Left lobe of liver (tissue), 2 donors: ENCODE measurements around the gene TAGLN. TPM values are rescaled to one million over a fixed set of nuclear protein-coding genes. Genes with fewer than 3 reads are reported as not detected.
A peak's percentile ranks its signal among the peaks of the same experiment; 100 is the strongest.

ENCODE experiments used
- ATAC-seq: fragments of 200-7000 bp; cut with Tn5 transposase; one replicate; pipeline ENCODE4 v1.9.1; 2020; ENCODE audit warnings: mild to moderate bottlenecking, moderate library complexity
- DNase-seq: peaks from one replicate; pipeline ENCODE4 v3.0.0-alpha.2; 2020; ENCODE audit warnings: low spot score
- total RNA-seq: library from RNA; stranded (reverse); gene quantifications from one replicate; pipeline ENCODE4 v1.2.1, GENCODE V29; 2021
- donor health status: DM: no; HTN: no; CAD: no; lungs with moderate emphysema.
- donor health status: DM: no; HTN: yes; CAD: no.

Gene TAGLN
- total RNA-seq, 1 donor from 2014 or later, result 67.3 TPM

DNA sequence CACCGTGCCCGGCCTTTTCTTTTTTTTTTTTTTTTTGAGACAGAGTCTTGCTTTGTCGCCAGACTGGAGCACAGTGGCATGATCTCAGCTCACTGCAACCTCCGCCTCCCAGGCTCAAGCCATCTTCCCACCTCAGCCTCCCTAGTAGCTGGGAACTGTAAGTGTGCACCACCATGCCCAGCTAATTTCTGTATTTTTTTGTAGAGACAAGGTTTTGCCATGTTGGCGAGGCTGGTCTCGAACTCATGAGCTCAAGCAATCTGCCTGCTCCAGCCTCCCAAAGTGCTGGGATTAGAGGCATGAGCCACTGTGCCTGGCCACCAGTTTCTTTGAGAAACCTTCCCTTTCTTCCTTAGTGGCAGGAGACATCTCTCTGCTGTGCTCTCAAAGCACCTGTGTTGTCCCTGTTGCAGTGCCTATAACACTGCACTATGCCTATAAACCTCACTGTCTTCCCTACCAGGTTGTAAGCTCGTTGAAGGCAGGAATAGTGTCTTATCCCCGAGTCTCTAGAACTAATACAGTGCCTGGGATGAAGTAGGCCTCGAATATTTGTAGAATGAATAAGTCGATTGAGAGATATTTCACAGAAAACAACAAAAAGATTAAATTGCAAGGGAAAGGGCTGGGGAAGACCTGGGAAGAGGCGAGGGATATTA, 13.7 kb downstream of the TAGLN start:
- no peak for DNase-seq
- ATAC-seq, result no peak

DNA sequence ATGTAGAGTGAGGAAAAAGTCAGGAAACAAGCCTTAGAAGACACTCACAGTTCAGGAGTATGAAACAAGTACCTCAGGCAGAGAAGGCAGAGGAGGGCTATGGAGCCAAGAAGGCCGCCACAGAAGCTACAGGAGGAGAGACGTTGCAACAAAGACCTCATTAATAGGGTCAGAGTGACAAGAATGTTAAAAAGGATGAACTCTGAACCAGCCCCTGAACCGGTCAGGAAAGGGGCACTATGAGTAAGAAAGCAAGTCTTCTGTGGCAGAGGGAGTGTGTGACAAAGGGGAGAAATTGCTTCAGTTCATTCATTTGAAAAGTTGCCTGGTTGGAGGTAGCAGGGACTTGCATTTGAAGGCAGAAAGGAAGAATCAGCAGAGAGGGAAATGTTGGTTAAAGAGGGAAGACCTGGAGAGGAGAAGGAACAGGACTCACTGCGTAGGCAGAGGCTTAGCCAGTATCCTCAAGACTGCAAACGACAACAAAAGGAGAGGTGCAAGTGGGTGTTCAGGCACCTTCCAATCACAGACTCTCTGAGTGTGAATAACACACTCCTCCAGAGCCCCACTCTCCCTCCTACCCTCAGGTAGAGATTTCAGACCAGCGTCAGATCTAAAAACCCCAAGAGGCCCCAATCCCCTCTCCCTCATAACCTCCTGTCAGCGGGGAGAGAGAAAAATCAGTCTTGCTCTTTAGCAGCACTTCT, 15.4 kb downstream of the TAGLN start:
- DNase-seq, result no peak

DNA sequence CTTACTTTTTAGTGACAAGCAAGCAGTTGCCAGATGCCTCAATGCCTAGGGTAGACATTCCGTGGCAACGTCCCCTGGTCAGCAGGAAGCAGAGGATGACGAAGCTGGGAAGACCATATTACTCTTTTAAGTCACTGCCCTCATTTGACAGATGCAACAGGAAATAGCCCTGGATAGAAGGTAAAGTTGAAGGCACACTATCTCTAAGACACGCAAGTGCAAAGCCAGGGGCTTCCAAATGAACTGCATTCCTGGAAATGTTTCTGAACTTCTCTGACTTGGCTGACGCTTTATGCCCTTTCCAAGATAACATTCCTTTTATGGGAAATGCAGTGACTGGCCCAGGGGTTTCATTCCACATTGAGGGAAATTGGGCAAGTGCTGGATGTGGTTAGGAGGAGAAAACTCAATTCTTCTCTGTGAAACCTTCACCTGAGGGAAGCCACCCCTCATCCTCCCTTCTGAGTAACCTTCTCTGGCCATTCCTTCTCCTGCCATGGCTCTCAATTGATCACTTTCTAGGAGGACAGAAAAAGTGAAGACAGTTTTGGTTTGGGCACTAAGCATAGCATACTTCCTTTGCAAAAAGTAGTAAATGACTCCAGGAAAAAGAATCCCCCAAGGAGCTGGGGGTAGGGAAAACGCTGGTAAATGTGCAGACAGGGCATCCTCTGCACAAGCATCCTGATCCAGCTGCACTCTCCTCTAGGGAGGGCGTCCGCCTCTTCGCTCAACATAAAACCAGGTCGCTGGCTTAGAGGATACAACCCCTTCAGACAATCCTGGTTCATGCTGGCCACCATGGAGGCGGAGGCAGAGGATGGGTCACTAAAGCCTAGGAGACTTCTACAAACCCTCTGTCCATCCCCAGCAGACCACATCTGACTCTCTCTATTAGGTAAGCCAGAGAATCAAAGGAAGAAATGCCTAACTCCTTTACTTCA, 18.2 kb downstream of the TAGLN start:
- DNase-seq (no peak), ATAC-seq (peak; percentile 18)

More for the DNA sequence above, 15.4 kb downstream of the TAGLN start:
- no peak for ATAC-seq

DNA sequence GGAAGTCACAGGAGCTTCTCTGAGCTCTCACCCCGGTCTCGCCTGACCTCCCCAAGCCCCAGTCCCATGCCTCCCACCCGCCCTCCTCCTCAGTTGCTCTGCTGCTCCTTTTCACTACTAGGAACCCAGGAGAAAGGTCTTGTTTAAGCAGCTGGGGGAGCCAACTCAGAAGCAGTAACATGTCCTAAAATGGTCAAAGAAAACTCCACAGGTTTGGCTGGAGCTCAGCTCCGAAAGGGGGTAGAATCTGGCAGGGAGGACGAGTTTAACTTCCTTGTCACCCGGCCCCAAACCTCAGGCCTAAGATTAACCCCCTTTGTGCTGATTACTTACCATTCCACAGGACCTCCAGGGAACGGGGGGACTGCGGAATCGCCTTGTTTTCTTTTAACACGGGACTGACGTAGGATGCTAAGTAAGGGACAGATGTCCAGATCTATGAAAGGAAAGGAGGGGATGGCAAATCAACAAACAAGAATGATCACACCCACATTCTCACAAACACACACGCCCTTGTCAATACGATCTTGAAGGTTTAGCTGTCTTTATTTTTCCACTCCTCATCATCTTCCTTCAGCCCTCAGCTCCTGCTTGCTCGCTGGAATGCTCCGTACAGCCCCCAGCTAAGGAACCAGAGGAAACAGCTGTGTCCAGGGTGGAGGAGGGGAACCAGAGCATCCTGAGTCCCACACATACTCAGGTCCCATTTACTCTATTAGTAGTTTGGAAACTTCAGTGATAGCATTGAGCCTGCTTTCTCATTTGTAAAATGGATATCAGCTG, 19.2 kb downstream of the TAGLN start:
- ATAC-seq, result peak; percentile 10
- no peak for DNase-seq

DNA sequence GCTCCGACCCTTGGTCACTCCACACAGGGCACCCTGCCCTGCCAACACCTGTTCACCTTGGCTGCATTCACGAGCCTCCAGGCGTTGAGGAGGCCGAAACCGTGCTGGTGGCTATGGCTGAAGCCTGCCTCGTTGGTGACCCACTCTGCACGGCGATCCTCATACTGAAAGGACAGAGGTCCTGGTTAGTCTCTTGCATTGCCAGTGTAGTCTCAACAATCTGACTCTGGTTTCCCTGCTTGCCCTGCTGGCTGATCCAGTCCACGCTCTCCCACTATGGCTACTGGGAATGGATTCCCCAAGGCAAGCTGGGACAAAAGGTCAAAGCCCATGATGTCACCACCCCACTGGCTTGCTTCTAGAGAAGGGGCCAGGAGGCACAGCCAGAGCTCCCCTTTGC, 19.8 kb downstream of the TAGLN start:
- no peak for DNase-seq
- no peak for ATAC-seq

DNA sequence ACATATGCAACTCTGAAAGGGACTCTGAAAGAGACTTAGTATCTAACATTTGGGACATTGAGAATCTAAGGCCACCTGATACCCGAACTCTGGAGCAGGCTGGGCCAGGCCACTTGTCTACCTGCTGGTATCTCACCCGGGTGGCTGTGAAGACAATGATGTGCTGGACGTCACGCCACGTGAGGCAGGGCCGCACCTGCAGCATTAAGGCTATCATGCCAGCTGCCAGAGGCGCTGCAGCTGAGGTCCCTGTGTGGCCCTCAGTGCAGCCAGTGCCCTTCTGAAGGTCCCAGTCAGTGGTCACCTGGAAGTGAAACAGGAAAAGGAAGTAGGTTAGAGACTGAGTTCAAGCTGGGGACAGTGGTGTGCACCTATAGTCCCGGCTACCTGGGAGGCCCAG, 20.3 kb downstream of the TAGLN start:
- ATAC-seq (no peak), DNase-seq (no peak)

DNA sequence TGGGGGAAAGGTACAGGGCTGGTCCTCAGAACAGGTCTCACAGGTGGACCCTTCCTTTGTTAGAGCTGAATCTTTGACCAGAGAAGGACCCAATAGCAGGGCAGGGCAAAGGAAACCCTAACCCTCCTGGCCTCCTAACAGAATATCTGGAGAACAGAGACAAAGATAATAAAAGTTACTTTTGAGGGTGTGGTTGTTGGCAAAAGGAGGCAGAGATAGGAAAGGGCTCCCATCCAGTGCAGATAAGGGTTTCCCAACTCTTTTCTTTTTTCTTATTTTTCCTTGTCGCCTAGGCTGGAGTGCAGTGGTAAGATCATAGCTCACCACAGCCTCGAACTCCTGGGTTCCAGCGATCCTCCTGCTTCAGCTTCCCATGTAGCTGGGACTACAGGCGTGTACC, 20.8 kb downstream of the TAGLN start:
- ATAC-seq, result no peak

DNA sequence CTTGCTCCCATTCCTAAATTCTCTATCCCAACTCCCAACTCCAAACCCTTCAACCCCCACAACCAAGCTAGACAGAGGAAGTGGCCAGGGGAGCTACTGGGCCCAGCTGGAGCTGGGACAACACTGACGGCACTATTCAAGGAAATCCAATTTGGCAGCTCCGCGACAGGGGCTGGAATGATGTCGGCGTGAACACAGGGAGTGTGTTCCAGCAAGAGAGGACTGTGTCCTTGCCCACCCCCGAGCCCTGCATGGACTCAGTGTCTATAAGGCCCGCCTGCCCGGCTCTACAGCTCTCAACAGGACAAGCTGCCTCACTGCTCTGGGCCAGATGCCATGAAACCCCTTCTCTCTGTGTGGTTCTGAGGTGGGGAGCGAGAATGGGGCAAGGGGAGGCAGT, 21.4 kb downstream of the TAGLN start:
- DNase-seq (no peak), ATAC-seq (peak; percentile 16)

More for the DNA sequence above, 20.8 kb downstream of the TAGLN start:
- no peak for DNase-seq

DNA sequence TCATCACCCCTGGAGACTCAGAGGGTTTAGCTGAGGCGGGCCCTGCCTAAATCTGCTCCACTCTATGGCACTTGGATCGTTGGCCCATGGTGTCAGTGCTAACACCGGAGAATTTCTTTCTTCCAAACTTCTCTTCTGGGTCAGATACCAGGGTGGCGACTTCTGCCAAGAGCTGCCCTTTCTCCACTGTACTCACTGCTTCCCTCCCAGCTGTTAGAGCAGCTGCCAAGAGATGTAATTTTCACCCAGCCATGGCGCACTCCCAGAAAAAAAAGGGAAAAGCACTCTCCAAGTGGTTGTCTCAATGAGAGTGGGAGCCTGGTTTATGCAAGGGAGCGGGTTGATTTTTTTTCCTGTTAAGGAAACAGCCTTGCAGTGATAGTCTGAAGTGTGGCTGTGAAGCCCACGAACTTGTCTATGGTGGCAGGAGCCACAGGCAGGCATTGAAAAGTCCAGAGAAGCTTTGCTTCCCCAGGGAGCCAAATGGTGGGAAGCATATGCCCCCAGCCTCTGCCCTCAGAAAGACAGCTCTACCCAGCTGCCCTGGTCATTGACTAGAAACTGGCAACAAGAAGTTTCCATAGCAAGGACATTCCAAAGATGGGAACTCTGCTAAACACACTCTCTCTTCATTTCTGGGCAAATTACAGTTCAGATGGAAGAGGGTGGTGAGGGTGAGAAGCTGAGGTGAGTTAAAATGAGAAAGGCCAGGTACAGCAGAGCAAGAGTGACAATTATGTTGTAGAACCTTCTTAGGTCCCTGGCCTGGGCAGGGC, 22.0 kb downstream of the TAGLN start:
- no peak for ATAC-seq
- DNase-seq, result no peak

DNA sequence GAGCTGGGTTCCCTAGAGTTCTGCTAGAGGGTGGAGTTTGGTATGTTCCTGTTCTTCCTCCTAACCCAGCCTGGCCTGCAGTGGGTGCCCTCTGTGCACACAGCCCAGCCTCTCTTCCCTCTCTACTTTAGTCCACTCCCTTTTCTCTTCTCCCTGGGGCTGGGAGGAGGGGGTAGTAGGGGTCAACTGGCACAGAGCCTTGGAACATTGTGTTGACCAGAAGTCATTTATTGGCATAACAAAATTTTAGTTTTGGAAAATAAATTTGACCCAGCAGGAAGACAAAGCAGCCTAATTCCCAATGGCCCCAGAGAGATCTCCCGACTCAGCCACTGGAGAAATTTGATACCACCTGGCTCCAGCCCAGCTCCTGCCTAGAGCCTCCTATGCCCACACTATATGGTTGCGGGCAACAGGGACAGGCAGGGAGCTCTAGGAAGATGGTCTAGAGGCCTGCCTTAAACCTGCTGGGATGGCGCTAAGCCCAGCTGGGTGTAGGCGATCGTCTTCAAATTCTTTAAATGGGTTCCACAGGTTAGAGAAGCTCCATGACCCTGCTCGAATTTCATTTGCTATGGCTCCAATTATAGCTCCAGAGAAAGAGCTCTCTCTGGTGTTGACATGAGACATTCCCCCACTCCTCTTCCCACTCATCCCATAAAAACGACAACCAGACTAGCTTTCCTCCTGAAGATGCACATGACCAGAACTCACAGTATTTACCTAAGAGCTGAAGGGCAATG, 22.8 kb downstream of the TAGLN start:
- DNase-seq, result no peak
- peak; percentile 15 for ATAC-seq

DNA sequence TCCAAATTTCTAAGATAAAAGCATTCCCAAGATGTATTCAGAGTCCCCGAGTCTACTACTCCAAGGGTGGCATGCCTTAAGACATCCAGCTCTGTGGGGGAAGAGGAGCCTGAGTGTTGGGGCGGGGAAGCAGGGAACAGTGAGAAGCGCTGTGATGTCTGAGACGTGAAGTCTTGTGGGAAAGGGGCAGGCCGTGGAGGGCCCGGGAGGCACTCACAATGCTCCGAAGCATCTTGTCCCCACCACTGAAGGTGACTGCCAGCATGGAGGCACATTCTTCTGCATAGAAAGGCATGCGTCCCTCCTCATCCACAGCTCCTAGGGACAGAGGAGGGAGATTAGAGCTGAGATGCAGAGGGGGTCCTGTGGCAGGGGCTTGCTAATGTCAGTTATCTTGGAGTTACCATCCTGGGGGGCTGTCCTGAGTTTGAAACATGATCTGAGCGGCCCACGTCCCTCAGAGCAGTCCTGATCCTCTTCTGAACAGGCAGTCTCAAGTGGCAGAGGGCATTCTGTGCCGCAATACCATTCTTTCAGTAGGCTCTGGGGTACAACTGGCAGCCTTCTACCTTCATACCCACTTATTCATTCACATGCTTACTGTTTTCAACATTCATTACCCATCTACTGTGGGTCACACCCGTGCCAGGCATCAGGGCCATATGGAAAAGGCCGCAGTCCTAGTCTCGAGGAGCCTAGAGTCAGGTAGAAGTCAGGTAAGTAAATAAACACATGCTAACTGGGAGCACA, 24.0 kb downstream of the TAGLN start:
- DNase-seq (no peak), ATAC-seq (no peak)

DNA sequence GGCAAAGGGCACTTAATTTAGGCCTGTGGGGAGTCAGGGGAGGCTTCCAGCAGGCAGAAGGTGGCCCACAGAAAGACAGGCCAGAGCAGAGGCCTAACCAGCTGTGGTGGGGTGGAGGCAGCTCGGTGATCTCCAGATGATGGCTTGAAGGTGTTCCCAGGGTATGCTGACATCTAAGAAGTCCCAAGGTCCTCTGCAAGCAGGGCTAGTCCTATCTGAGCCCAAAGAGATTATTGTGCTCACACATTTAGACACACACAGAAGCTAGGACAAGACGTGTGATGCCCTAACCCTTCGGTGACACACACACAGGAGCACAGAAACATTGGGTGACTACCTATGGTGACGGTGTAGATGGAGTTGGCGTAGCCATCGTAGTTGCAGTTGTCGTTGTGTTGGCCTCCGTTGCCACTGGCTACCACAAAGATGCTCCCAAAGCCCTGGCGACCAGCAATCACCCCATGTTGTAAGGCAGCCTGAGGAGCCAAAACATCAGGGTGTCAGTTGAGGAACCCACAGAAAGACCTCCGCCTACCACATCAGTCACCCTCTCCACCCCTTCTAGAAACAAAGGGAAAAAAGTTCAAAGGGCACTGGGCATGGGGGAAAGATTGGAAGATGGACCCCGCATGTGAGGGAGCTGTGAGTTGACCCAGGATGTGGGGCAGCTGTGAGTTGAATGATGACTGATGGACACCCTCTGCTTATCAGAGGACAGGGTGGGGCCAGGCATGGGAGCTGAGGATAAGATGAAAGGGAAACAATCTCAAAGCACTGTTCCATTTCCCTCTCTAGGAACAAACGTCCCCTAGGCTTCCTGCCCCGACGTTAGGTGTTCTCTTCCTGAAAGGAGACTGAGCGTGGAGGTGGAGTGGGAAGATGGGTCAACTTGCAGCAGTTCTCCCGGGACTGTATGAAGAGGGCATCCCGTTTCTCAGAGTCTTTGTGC, 24.8 kb downstream of the TAGLN start:
- DNase-seq, result no peak
- no peak for ATAC-seq

DNA sequence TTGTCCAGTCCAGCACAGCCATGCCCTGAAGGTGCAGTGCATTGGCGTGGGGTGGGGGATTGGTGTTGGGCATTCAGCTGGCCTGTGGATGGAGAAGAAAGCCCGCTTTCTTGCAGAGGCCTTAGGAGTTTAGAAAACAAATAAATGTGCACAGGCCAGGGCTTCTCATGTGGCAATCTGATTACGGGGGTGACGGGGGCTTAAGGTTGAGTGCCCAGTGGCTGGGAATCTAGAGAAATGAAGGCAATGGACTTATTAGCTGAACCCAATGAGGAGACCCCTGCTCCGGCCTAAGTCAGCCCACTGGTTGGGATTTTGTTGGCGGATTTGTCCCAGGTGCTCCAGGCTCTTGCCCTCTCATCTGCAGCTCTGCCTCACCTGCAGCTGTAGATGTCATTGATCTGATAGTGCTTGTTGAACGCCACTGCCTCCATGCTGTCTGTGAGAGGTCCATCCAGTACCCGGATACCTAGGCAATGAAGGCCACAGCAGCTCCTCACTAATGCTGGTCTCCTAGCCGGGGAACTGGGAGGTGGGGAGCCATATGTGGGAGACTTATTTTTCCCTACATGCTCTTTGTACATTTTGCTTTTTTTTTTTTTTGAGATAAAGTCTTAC, 26.5 kb downstream of the TAGLN start:
- ATAC-seq (no peak), DNase-seq (peak; percentile 42)

DNA sequence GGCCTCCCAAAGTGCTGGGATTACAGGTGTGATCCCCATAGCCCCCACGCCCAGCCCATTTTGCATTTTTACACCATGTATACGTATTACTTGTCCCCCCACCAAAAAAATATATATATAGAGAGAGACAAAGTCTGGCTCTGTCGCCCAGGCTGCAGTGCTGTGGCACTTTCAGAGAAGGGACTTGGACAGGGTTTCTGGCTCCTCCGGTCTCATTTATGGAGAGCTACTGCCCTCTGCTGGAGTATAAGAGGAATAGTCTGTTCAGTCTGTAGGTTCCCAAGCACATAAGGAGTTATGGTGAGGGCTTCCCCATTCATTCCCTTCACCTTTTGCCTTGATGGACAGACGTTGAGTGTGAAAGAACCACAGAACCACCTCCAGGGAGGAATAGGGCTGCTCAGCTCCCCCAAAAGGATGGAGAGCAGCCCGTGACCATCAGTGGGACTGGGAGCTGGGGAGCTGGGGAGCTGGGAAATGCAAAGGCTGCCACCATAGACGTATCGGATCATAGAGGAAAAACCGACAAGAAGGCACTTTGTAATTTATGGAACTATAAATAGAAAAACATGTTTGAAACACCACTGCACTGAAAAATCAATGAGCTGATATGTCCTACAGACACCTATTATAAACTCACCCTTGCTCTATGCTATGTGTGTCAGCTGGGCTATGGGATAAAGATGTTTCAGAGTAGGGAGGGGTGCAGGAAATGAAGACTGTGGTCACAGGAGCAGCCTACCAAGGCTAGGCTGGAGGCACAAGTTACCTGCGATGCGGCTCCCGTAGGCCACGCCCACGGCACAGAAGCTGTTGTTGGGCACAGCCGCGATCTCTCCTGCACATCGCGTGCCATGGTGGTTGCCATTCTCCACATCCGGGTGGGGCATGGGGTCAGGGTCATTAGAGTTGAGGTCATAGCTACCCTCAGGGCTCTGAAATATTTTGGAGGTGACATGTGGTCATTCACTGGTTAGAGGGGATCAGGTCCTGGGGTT, 27.5 kb downstream of the TAGLN start:
- ATAC-seq (peak; percentile 94), DNase-seq (peak; percentile 41)

DNA sequence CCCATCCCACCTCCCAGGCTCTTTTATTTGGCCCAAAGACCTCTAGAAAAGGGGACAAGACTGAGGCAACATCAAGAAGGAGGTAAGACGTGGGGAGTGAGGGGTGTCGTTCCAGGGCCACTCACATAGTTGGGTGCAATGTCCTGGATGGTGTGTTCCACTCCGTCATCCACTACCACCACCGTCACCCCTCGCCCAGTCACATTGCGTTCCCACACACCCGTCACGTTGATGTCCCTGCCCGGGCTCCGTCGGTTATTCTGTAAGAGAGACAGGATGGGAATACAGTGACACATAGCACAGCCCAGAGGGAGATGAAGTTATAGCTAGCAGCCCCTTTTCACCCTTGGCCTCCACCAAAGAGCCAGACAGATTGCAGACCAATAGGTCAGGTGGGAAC, 28.9 kb downstream of the TAGLN start:
- ATAC-seq (no peak), DNase-seq (no peak)

DNA sequence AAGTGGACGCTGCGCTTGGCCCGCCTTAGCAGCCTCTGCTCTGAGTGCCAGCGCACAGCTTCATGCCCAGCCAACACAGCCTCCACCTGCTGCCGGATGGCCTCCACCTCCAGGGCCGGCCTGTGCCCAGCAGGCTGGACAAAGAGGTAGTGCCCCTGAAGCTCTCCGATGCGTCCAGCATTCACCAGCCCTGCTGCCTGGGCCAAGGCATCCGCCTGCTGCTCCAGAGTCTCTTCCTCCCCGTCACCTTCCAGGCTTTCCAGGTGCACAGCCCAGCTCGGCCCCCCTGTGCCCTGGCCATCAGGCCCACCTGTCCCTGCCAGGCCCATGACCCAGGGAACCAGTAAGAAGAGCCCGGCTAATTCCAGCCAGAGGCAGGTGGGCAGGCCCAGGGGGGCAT, 30.2 kb downstream of the TAGLN start:
- no peak for DNase-seq
- no peak for ATAC-seq
